HepG2 (cell line): ENCODE measurements around the gene ADORA2B. TPM values are rescaled to one million over a fixed set of nuclear protein-coding genes. Genes with fewer than 3 reads are reported as not detected.

Source experiments
- ATAC-seq: fragments of 200-7000 bp; cut with Tn5 transposase; 3 replicates; pipeline ENCODE4 v1.9.1; 2020; ENCODE audit warnings: mild to moderate bottlenecking, moderate library complexity
- BruUV-seq: library from RNA; stranded (reverse); fragments of 400-500 nt; replicated peaks from 2 replicates; lab custom pipeline; 2021; lab: Mats Ljungman, UMichigan
- CTCF ChIA-PET: fragments of 300-600 bp; formaldehyde crosslinking; extraction: SDS; loops from one replicate; lab custom pipeline; 2021; ENCODE audit warnings: low total read pairs, inconsistent platforms, low intra/inter-chr PET ratio; lab: Yijun Ruan, JAX
- POLR2A ChIA-PET: fragments of 350-600 bp; sonication (Branson Sonifier 250); formaldehyde crosslinking; loops from one replicate; lab custom pipeline; 2020; ENCODE audit warnings: antibody characterized with exemption, inconsistent platforms; lab: Yijun Ruan, JAX
- DNase-seq: peaks from one replicate; pipeline ENCODE4 v3.0.0-alpha.2; 2015; ENCODE audit warnings: low spot score
- FAIRE-seq: peaks from 3 replicates; lab custom pipeline; 2011; peaks lifted over from hg19 to GRCh38; lab: Jason Lieb, UNC
- H2AFZ ChIP-seq: one replicate; pipeline ENCODE4 v1.6.1; 2011; ENCODE audit warnings: low read length, inconsistent platforms
- H3K27ac ChIP-seq: fragments of 300-600 bp; 3 replicates; pipeline ENCODE4 v1.8.0; 2011; ENCODE audit warnings: mixed run types, mild to moderate bottlenecking, mixed read lengths, low read length, inconsistent platforms; ENCODE audit not compliant: insufficient read depth; ENCODE audit errors: extremely low read length
- H3K27me3 ChIP-seq, 2 experiments: fragments of 200-600 bp in 1 of 2; 2 replicates in 1 of 2; 3 replicates in 1 of 2; pipeline versions ENCODE4 v1.6.0 to v1.8.0; 2011; ENCODE audit warnings: low read length in 2 of 2, mild to moderate bottlenecking in 2 of 2, moderate library complexity in 2 of 2, inconsistent platforms in 1 of 2; ENCODE audit not compliant: insufficient read depth in 2 of 2, control insufficient read depth in 1 of 2
- H3K36me3 ChIP-seq, 2 experiments: fragments of 200-600 bp in 1 of 2; replicated peaks in 1 of 2; 2 replicates in 1 of 2; 3 replicates in 1 of 2; pipeline versions ENCODE4 v1.5.1 to v1.8.0; 2011; ENCODE audit warnings: low read length in 2 of 2, inconsistent platforms in 1 of 2; ENCODE audit not compliant: insufficient read depth in 2 of 2, control insufficient read depth in 1 of 2
- H3K4me1 ChIP-seq: 2 replicates; pipeline ENCODE4 v1.5.1; 2012; ENCODE audit warnings: low read length, inconsistent platforms; ENCODE audit not compliant: insufficient read depth
- H3K4me2 ChIP-seq: 2 replicates; pipeline ENCODE4 v1.6.0; 2011; ENCODE audit warnings: low read depth, low read length, inconsistent platforms
- H3K4me3 ChIP-seq, 3 experiments: fragments of 200-600 bp in 1 of 3; sonication (generic), shearing (Covaris generic) in 1 of 3; replicated peaks in 1 of 3; 2 replicates each; pipeline ENCODE4 v1.5.1; 2011 to 2016; ENCODE audit warnings: low read length in 3 of 3, inconsistent platforms in 2 of 3, low read depth in 2 of 3, mild to moderate bottlenecking in 2 of 3, control low read depth in 1 of 3, mixed read lengths in 1 of 3; ENCODE audit not compliant: insufficient read depth in 1 of 3
- H3K79me2 ChIP-seq: one replicate; pipeline ENCODE4 v1.6.1; 2011; ENCODE audit warnings: low read length, inconsistent platforms; ENCODE audit not compliant: insufficient read depth
- H3K9ac ChIP-seq: 2 replicates; pipeline ENCODE4 v1.6.0; 2011; ENCODE audit warnings: mild to moderate bottlenecking, low read depth, low read length, inconsistent platforms; ENCODE audit not compliant: insufficient read depth
- H3K9me3 ChIP-seq: 2 replicates; pipeline ENCODE4 v1.5.1; 2012; ENCODE audit warnings: mild to moderate bottlenecking, low read length
- H4K20me1 ChIP-seq: 2 replicates; pipeline ENCODE4 v1.6.0; 2011; ENCODE audit warnings: inconsistent platforms, mild to moderate bottlenecking, low read length, moderate library complexity; ENCODE audit not compliant: insufficient read depth
- ARID2 ChIP-seq: sonication (generic); formaldehyde crosslinking; IDR thresholded peaks from 2 replicates; pipeline ENCODE4 v1.8.1; 2022; ENCODE audit warnings: mild to moderate bottlenecking, missing genetic modification reagents, borderline replicate concordance
- BCL3 ChIP-seq: sonication (generic); formaldehyde crosslinking; IDR thresholded peaks from 2 replicates; pipeline ENCODE4 v1.5.1; 2020; ENCODE audit warnings: mild to moderate bottlenecking, missing genetic modification reagents, moderate library complexity
- BRCA1 ChIP-seq: sonication (generic); formaldehyde crosslinking; IDR thresholded peaks from 2 replicates; pipeline ENCODE4 v1.4.0; 2020; ENCODE audit warnings: missing genetic modification reagents
- DMAP1 ChIP-seq: IDR thresholded peaks from 2 replicates; pipeline ENCODE4 v1.6.1; 2016
- ERF ChIP-seq: IDR thresholded peaks from 2 replicates; pipeline ENCODE4 v1.6.1; 2018; ENCODE audit warnings: missing biosample characterization, missing genetic modification reagents
- FOXO4 ChIP-seq: sonication (generic); formaldehyde crosslinking; conservative IDR thresholded peaks from 2 replicates; pipeline ENCODE4 v1.8.1; 2023; ENCODE audit warnings: missing genetic modification reagents
- KLF15 ChIP-seq: sonication (generic); formaldehyde crosslinking; IDR thresholded peaks from 2 replicates; pipeline ENCODE4 v1.8.1; 2023; ENCODE audit warnings: borderline replicate concordance, mild to moderate bottlenecking, inconsistent platforms, missing genetic modification reagents, mixed read lengths
- MLLT10 ChIP-seq: sonication (generic); formaldehyde crosslinking; IDR thresholded peaks from 2 replicates; pipeline ENCODE4 v1.4.0; 2020; ENCODE audit warnings: missing genetic modification reagents
- NFKBIZ ChIP-seq: IDR thresholded peaks from 2 replicates; pipeline ENCODE4 v1.6.1; 2018; ENCODE audit warnings: missing genetic modification reagents, missing compliant biosample characterization
- SMAD9 ChIP-seq: sonication (generic); formaldehyde crosslinking; IDR thresholded peaks from 2 replicates; pipeline ENCODE4 v1.5.1; 2020; ENCODE audit warnings: mild to moderate bottlenecking, missing genetic modification reagents
- SMC3 ChIP-seq: IDR thresholded peaks from 2 replicates; pipeline ENCODE4 v1.6.1; 2011; ENCODE audit warnings: low read length, improper control_type of control experiment
- TCF7L2 ChIP-seq: IDR thresholded peaks from 2 replicates; pipeline ENCODE4 v1.6.1; 2011; ENCODE audit warnings: mild to moderate bottlenecking, low read depth, low read length, moderate library complexity
- TMF1 ChIP-seq: sonication (generic); formaldehyde crosslinking; IDR thresholded peaks from 2 replicates; pipeline ENCODE4 v1.8.1; 2022; ENCODE audit warnings: low read depth, missing genetic modification reagents
- ZBTB4 ChIP-seq: sonication (generic); formaldehyde crosslinking; IDR thresholded peaks from 2 replicates; pipeline ENCODE4 v1.4.0; 2020; ENCODE audit warnings: missing genetic modification reagents, mild to moderate bottlenecking, borderline replicate concordance
- ZNF121 ChIP-seq: sonication (generic); formaldehyde crosslinking; IDR thresholded peaks from 2 replicates; pipeline ENCODE4 v1.5.0; 2020; ENCODE audit warnings: mild to moderate bottlenecking, missing genetic modification reagents
- ZNF564 ChIP-seq: sonication (generic); formaldehyde crosslinking; IDR thresholded peaks from 2 replicates; pipeline ENCODE4 v1.8.1; 2023; ENCODE audit warnings: mild to moderate bottlenecking, missing genetic modification reagents
- ZSCAN30 ChIP-seq: sonication (generic); formaldehyde crosslinking; IDR thresholded peaks from 2 replicates; pipeline ENCODE4 v1.5.0; 2020; ENCODE audit warnings: mild to moderate bottlenecking, missing genetic modification reagents
- WGBS: methylation state at CpG from one replicate; pipeline ENCODE4 v1.1.6; 2017; ENCODE audit warnings: low lambda C conversion rate; 5-methylcytosine and 5-hydroxymethylcytosine counted together
- in situ Hi-C: cut with HindIII; loops from 2 replicates; pipeline ENCODE4 v1.10.0; 2017; ENCODE audit warnings: low pct_unique_long_range_greater_than_20kb; ENCODE audit not compliant: extremely low pct_ligation_motif_present
- intact Hi-C: fragments of 100-400 bp; cut with micrococcal nuclease; formaldehyde crosslinking; loops from one replicate; pipeline ENCODE4 v1.10.0; 2022; ENCODE audit not compliant: unreplicated experiment
- polyA plus RNA-seq, 8 experiments: library from polyadenylated mRNA; depleted of rRNA in 3 of 8; stranded (reverse) in 7 of 8; unstranded in 1 of 8; fragments of >200 nt; fragmentation: Illumina TruSeq in 4 of 8; extraction: Trizol in 4 of 8; gene quantifications; 2 replicates each; pipeline versions ENCODE4 v1.2.1 to v1.2.3, GENCODE V29; 2011 to 2016; ENCODE audit warnings: low read depth in 4 of 8, missing spikeins in 1 of 8, mixed read lengths in 1 of 8; ENCODE audit not compliant: insufficient read depth in 1 of 8
- total RNA-seq, 5 experiments: library from RNA; depleted of rRNA; stranded (reverse); fragments of >200 nt; fragmentation: Illumina TruSeq; extraction: Trizol; gene quantifications; 2 replicates each; pipeline ENCODE4 v1.2.3, GENCODE V29; 2016; ENCODE audit warnings: low read depth in 1 of 5

The ADORA2B gene
- total and polyA plus RNA-seq, 2 of the 13 experiments (the other 11 are each of a cell fraction or from before 2014, with no cell fraction given) = 10.4 to 20.0 TPM

GRCh38 chr17:15944759-15945526 lies at the start of gene ADORA2B (continued):
- no peak for TF ChIP-seq FOXO4
- TF ChIP-seq ZNF121 (CRISPR knock-in tag) = 0 out of 2 replicates have a peak, but pooled peaks have one; percentile 47
- TF ChIP-seq KLF15 (CRISPR knock-in tag) = no peak; the same call in 1 of the 2 replicates
- TF ChIP-seq BRCA1 (CRISPR knock-in tag) = no peak
- no peak for TF ChIP-seq MLLT10 (CRISPR knock-in tag)
- TF ChIP-seq TCF7L2 = no peak

- intact Hi-C loops (no loop called here), in situ Hi-C loops (no loop called here)
- H3K27ac ChIP-seq = no peak overlapping the region
- ChIA-PET POLR2A (no interaction called here), CTCF (no interaction called here)
- BruUV-seq = no TSS peak
- DNase-seq = no peak
- H3K9me3 ChIP-seq = no peaks in the 10 kb centered on the region
- H3K9ac ChIP-seq = no peak overlapping the region
- no peaks in the 10 kb centered on the region; a peak in 1 of 5 replicates for H3K27me3 ChIP-seq
- H3K36me3 ChIP-seq = no peaks in the 10 kb centered on the region
- WGBS = 89% methylated on average over 1 of the region's 1 CpG
- H3K4me3 ChIP-seq = no peak overlapping the region
- H2AFZ ChIP-seq = no peak overlapping the region
- no peaks in the 10 kb centered on the region for H4K20me1 ChIP-seq
- peaks cover 27% of the 10 kb centered on the region for H3K4me1 ChIP-seq
- no peak for FAIRE-seq
- ATAC-seq = no peak
- no peaks in the 10 kb centered on the region for H3K79me2 ChIP-seq
- H3K4me2 ChIP-seq = no peak overlapping the region
- TF ChIP-seq FOXO4 (no peak), DMAP1 (CRISPR knock-in tag) (no peak), ZNF564 (CRISPR knock-in tag) (no peak), BCL3 (no peak), SMAD9 (CRISPR knock-in tag) (no peak), ZBTB4 (CRISPR knock-in tag) (no peak), ZSCAN30 (CRISPR knock-in tag) (no peak), NFKBIZ (no peak), ERF (CRISPR knock-in tag) (no peak), SMC3 (no peak), ARID2 (CRISPR knock-in tag) (no peak), TMF1 (CRISPR knock-in tag) (no peak)
These were observed 48.7 kb upstream of the ADORA2B start for GRCh38 chr17:15896277-15896676.
